Stimulated activated naive CD8-positive, alpha-beta T cell treated with anti-CD3 and anti-CD28 coated beads, Interleukin-15, amount 100 ng/mL, for 72 hours (primary cell): ENCODE results near the gene DENND5B.

Experiments used
- ATAC-seq: fragments of 150-1000 bp; cut with Tn5 transposase; 2 replicates; pipeline ENCODE4 v1.10.0; 2021; ENCODE audit warnings: mild to moderate bottlenecking, moderate library complexity
- DNase-seq, 2 donors: peaks; one replicate each; pipeline ENCODE4 v3.0.0; 2021 to 2022
- H3K27ac Mint-ChIP-seq, 2 donors: one replicate each; pipeline ENCODE4 v1.8.0; 2022; ENCODE audit warnings: mild to moderate bottlenecking in 2 of 2, mixed read lengths in 2 of 2, moderate library complexity in 2 of 2
- H3K27me3 Mint-ChIP-seq: one replicate; pipeline ENCODE4 v1.8.0; 2022; ENCODE audit warnings: mixed read lengths
- H3K4me1 Mint-ChIP-seq: one replicate; pipeline ENCODE4 v1.8.0; 2022; ENCODE audit warnings: mild to moderate bottlenecking, mixed read lengths
- H3K4me3 Mint-ChIP-seq, 2 donors: one replicate each; pipeline ENCODE4 v1.8.0; 2022; ENCODE audit warnings: mild to moderate bottlenecking in 2 of 2, mixed read lengths in 2 of 2, moderate library complexity in 1 of 2
- H3K9me3 Mint-ChIP-seq, 2 donors: one replicate each; pipeline ENCODE4 v1.8.0; 2022; ENCODE audit warnings: mixed read lengths in 2 of 2

Gene DENND5B

GRCh38 chr12:31531893-31532292, 59.0 kb downstream of the DENND5B start:
- Mint-ChIP-seq H3K27ac (no peak overlapping the region), H3K27me3 (peaks cover 24% of the 10 kb centered on the region), H3K4me3 (no peak overlapping the region), H3K4me1 (no peaks in the 10 kb centered on the region), H3K9me3 (no peaks in the 10 kb centered on the region)
- ATAC-seq (no peak), DNase-seq (no peak)

GRCh38 chr12:31528095-31528494, 62.8 kb downstream of the DENND5B start:
- DNase-seq (no peak), ATAC-seq (no peak)
- H3K9me3 Mint-ChIP-seq = no peaks in the 10 kb centered on the region
- no peak overlapping the region for H3K4me3 Mint-ChIP-seq
- peaks cover 18% of the 10 kb centered on the region for H3K27me3 Mint-ChIP-seq
- H3K4me1 Mint-ChIP-seq = no peaks in the 10 kb centered on the region
- no peak overlapping the region for H3K27ac Mint-ChIP-seq

- Mint-ChIP-seq H3K27me3 (peaks cover 11% of the 10 kb centered on the region), H3K4me3 (no peak overlapping the region), H3K9me3 (no peaks in the 10 kb centered on the region)
Observed at GRCh38 chr12:31527083-31527482, 63.9 kb downstream of the DENND5B start.

GRCh38 chr12:31526158-31526546, 64.8 kb downstream of the DENND5B start:
- DNase-seq (no peak), ATAC-seq (no peak)
- H3K9me3 Mint-ChIP-seq = no peaks in the 10 kb centered on the region
- H3K4me3 Mint-ChIP-seq = no peak overlapping the region
- H3K27ac Mint-ChIP-seq = no peak overlapping the region
- no peaks in the 10 kb centered on the region for H3K4me1 Mint-ChIP-seq
- H3K27me3 Mint-ChIP-seq = peaks cover 9% of the 10 kb centered on the region

More at GRCh38 chr12:31527083-31527482, 63.9 kb downstream of the DENND5B start:
- H3K27ac Mint-ChIP-seq = no peak overlapping the region
- no peaks in the 10 kb centered on the region for H3K4me1 Mint-ChIP-seq
- DNase-seq = no peak
- ATAC-seq = no peak

- Mint-ChIP-seq H3K4me3 (no peak overlapping the region), H3K27me3 (peaks cover 9% of the 10 kb centered on the region), H3K4me1 (no peaks in the 10 kb centered on the region), H3K27ac (no peak overlapping the region), H3K9me3 (no peaks in the 10 kb centered on the region)
- no peak for ATAC-seq
- no peak for DNase-seq
Observed at GRCh38 chr12:31525496-31526157, 65.3 kb downstream of the DENND5B start.

GRCh38 chr12:31524791-31525495, 66.0 kb downstream of the DENND5B start:
- Mint-ChIP-seq H3K4me3 (no peak overlapping the region), H3K27ac (peak overlapping the region in 1 of 2 donors; percentile 34), H3K27me3 (peaks cover 9% of the 10 kb centered on the region), H3K9me3 (no peaks in the 10 kb centered on the region), H3K4me1 (no peaks in the 10 kb centered on the region)
- ATAC-seq (peak; percentile 50), DNase-seq (no peak)

- DNase-seq (no peak), ATAC-seq (no peak)
- Mint-ChIP-seq H3K4me3 (no peak overlapping the region), H3K4me1 (no peaks in the 10 kb centered on the region), H3K27ac (no peak overlapping the region), H3K27me3 (peaks cover 9% of the 10 kb centered on the region), H3K9me3 (no peaks in the 10 kb centered on the region)
Observed at GRCh38 chr12:31523306-31523705, 67.6 kb downstream of the DENND5B start.

GRCh38 chr12:31522607-31523006, 68.3 kb downstream of the DENND5B start:
- no peaks in the 10 kb centered on the region for H3K4me1 Mint-ChIP-seq

GRCh38 chr12:31521964-31522363, 69.0 kb downstream of the DENND5B start:
- peaks cover 5% of the 10 kb centered on the region for H3K27me3 Mint-ChIP-seq
- no peak overlapping the region for H3K27ac Mint-ChIP-seq
- H3K4me1 Mint-ChIP-seq = no peaks in the 10 kb centered on the region

More at GRCh38 chr12:31522607-31523006, 68.3 kb downstream of the DENND5B start:
- peaks cover 9% of the 10 kb centered on the region for H3K27me3 Mint-ChIP-seq
- no peak for ATAC-seq
- no peak overlapping the region for H3K4me3 Mint-ChIP-seq
- H3K27ac Mint-ChIP-seq = no peak overlapping the region
- no peaks in the 10 kb centered on the region for H3K9me3 Mint-ChIP-seq
- no peak for DNase-seq

GRCh38 chr12:31519511-31519910, 71.4 kb downstream of the DENND5B start:
- Mint-ChIP-seq H3K4me3 (no peak overlapping the region), H3K4me1 (no peaks in the 10 kb centered on the region), H3K27me3 (no peaks in the 10 kb centered on the region), H3K9me3 (no peaks in the 10 kb centered on the region), H3K27ac (no peak overlapping the region)
- DNase-seq (no peak), ATAC-seq (no peak)

More at GRCh38 chr12:31521964-31522363, 69.0 kb downstream of the DENND5B start:
- no peaks in the 10 kb centered on the region for H3K9me3 Mint-ChIP-seq
- ATAC-seq = no peak
- no peak overlapping the region for H3K4me3 Mint-ChIP-seq
- DNase-seq = no peak

GRCh38 chr12:31518680-31519227, 72.2 kb downstream of the DENND5B start:
- Mint-ChIP-seq H3K27me3 (no peaks in the 10 kb centered on the region), H3K9me3 (no peaks in the 10 kb centered on the region), H3K4me3 (no peak overlapping the region), H3K4me1 (no peaks in the 10 kb centered on the region), H3K27ac (no peak overlapping the region)
- no peak for ATAC-seq
- DNase-seq = no peak

GRCh38 chr12:31517994-31518393, 72.9 kb downstream of the DENND5B start:
- ATAC-seq = no peak

GRCh38 chr12:31516702-31517101, 74.2 kb downstream of the DENND5B start:
- no peak overlapping the region for H3K27ac Mint-ChIP-seq
- ATAC-seq (no peak), DNase-seq (no peak)
- H3K9me3 Mint-ChIP-seq = no peaks in the 10 kb centered on the region
- H3K4me3 Mint-ChIP-seq = no peak overlapping the region
- H3K27me3 Mint-ChIP-seq = no peaks in the 10 kb centered on the region
- H3K4me1 Mint-ChIP-seq = no peaks in the 10 kb centered on the region

More at GRCh38 chr12:31517994-31518393, 72.9 kb downstream of the DENND5B start:
- H3K9me3 Mint-ChIP-seq = no peaks in the 10 kb centered on the region
- no peak overlapping the region for H3K4me3 Mint-ChIP-seq
- H3K27ac Mint-ChIP-seq = no peak overlapping the region
- H3K4me1 Mint-ChIP-seq = no peaks in the 10 kb centered on the region
- no peaks in the 10 kb centered on the region for H3K27me3 Mint-ChIP-seq
- no peak for DNase-seq

GRCh38 chr12:31514912-31515311, 76.0 kb downstream of the DENND5B start:
- no peak overlapping the region for H3K27ac Mint-ChIP-seq
- DNase-seq (no peak), ATAC-seq (no peak)
- no peaks in the 10 kb centered on the region for H3K4me1 Mint-ChIP-seq
- H3K4me3 Mint-ChIP-seq = no peak overlapping the region
- no peaks in the 10 kb centered on the region for H3K9me3 Mint-ChIP-seq
- no peaks in the 10 kb centered on the region for H3K27me3 Mint-ChIP-seq

GRCh38 chr12:31510034-31510433, 80.9 kb downstream of the DENND5B start:
- Mint-ChIP-seq H3K27me3 (no peaks in the 10 kb centered on the region), H3K27ac (no peak overlapping the region), H3K9me3 (no peaks in the 10 kb centered on the region), H3K4me1 (no peaks in the 10 kb centered on the region), H3K4me3 (no peak overlapping the region)
- no peak for ATAC-seq
- no peak for DNase-seq

GRCh38 chr12:31508436-31509150, 82.3 kb downstream of the DENND5B start:
- no peak overlapping the region for H3K27ac Mint-ChIP-seq
- DNase-seq (no peak), ATAC-seq (no peak)
- peaks cover 0 to 7% of the 10 kb centered on the region in 2 donors for H3K9me3 Mint-ChIP-seq
- no peaks in the 10 kb centered on the region for H3K27me3 Mint-ChIP-seq
- H3K4me3 Mint-ChIP-seq = no peak overlapping the region
- H3K4me1 Mint-ChIP-seq = no peaks in the 10 kb centered on the region
